Neural cell (in vitro differentiated cells): ENCODE measurements around the gene ALDOC. TPM values are rescaled to one million over a fixed set of nuclear protein-coding genes. Genes with fewer than 3 reads are reported as not detected.

Experiments
- H2AFZ ChIP-seq: fragments of 200-600, 300-800 bp; sonication (generic), shearing (Covaris generic); 2 replicates; pipeline ENCODE4 v1.6.0; 2014; ENCODE audit warnings: low read depth, mild to moderate bottlenecking, antibody characterized with exemption, low read length, moderate library complexity
- H3F3A ChIP-seq: fragments of 200-600 bp; shearing (Covaris generic); 2 replicates; pipeline ENCODE4 v1.6.1; 2016; ENCODE audit warnings: mild to moderate bottlenecking, moderate library complexity, mixed read lengths, antibody characterized with exemption, low read length; ENCODE audit not compliant: insufficient read depth, poor library complexity, severe bottlenecking
- H3K27ac ChIP-seq: fragments of 200-600, 300-800 bp; sonication (generic), shearing (Covaris generic); 2 replicates; pipeline ENCODE4 v1.5.1; 2014; ENCODE audit warnings: mild to moderate bottlenecking, low read length, moderate library complexity
- H3K27me3 ChIP-seq: fragments of 300-800, 200-600 bp; sonication (generic), shearing (Covaris generic); 2 replicates; pipeline ENCODE4 v1.6.0; 2014; ENCODE audit warnings: mild to moderate bottlenecking, low read depth, low read length, moderate library complexity; ENCODE audit not compliant: insufficient read depth
- H3K36me3 ChIP-seq: fragments of 300-800, 200-600 bp; sonication (generic), shearing (Covaris generic); 2 replicates; pipeline ENCODE4 v1.5.1; 2014; ENCODE audit warnings: mild to moderate bottlenecking, antibody characterized with exemption, low read length, moderate library complexity; ENCODE audit not compliant: insufficient read depth
- H3K4me2 ChIP-seq: fragments of 300-800, 200-600 bp; sonication (generic), shearing (Covaris generic); 2 replicates; pipeline ENCODE4 v1.6.0; 2014; ENCODE audit warnings: mild to moderate bottlenecking, low read length
- H3K4me3 ChIP-seq: fragments of 300-800, 200-600 bp; sonication (generic), shearing (Covaris generic); 2 replicates; pipeline ENCODE4 v1.5.1; 2014; ENCODE audit warnings: mild to moderate bottlenecking, low read length, moderate library complexity
- H3K79me2 ChIP-seq: fragments of 200-600 bp; shearing (Covaris generic); replicated peaks from 2 replicates; pipeline ENCODE4 v1.6.0; 2014; ENCODE audit warnings: mild to moderate bottlenecking, low read length, moderate library complexity; ENCODE audit not compliant: insufficient read depth
- H3K9ac ChIP-seq: fragments of 300-800, 200-600 bp; sonication (generic), shearing (Covaris generic); 2 replicates; pipeline ENCODE4 v1.6.1; 2016; ENCODE audit warnings: mild to moderate bottlenecking, low read length, mixed read lengths
- H3K9me2 ChIP-seq: fragments of 200-600 bp; shearing (Covaris generic); 2 replicates; pipeline ENCODE4 v1.6.1; 2016; ENCODE audit warnings: mild to moderate bottlenecking, low read length, mixed read lengths; ENCODE audit not compliant: insufficient read depth
- H3K9me3 ChIP-seq: fragments of 200-600, 300-800 bp; sonication (generic), shearing (Covaris generic); 2 replicates; pipeline ENCODE4 v1.6.1; 2016; ENCODE audit warnings: mild to moderate bottlenecking, mixed run types, low read length, moderate library complexity, mixed read lengths
- H4K20me1 ChIP-seq: fragments of 200-600 bp; shearing (Covaris generic); 2 replicates; pipeline ENCODE4 v1.6.1; 2016; ENCODE audit warnings: mild to moderate bottlenecking, mixed run types; ENCODE audit not compliant: insufficient read depth
- CTCF ChIP-seq: fragments of 450-650 bp; IDR thresholded peaks from 2 replicates; pipeline ENCODE4 v1.5.1; 2014; ENCODE audit warnings: antibody characterized with exemption, mild to moderate bottlenecking, moderate library complexity; ENCODE audit not compliant: poor library complexity, severe bottlenecking
- EP300 ChIP-seq: fragments of 450-650 bp; conservative IDR thresholded peaks from 2 replicates; pipeline ENCODE4 v1.6.1; 2014; ENCODE audit warnings: antibody characterized with exemption, mild to moderate bottlenecking, moderate library complexity; ENCODE audit not compliant: poor library complexity, severe bottlenecking
- EZH2 ChIP-seq: fragments of 200-600, 300-800 bp; shearing (Covaris generic), sonication (generic); IDR thresholded peaks from 2 replicates; pipeline ENCODE4 v1.6.1; 2014; ENCODE audit warnings: antibody characterized with exemption, low read length, borderline replicate concordance, mild to moderate bottlenecking; ENCODE audit not compliant: insufficient read depth, poor library complexity, severe bottlenecking
- MXI1 ChIP-seq: fragments of 450-650 bp; conservative IDR thresholded peaks from 2 replicates; pipeline ENCODE4 v1.6.1; 2014; ENCODE audit warnings: antibody characterized with exemption, mild to moderate bottlenecking; ENCODE audit not compliant: poor library complexity, severe bottlenecking
- POLR2AphosphoS5 ChIP-seq: IDR thresholded peaks from 2 replicates; pipeline ENCODE4 v1.6.1; 2012
- RAD21 ChIP-seq: fragments of 450-650 bp; conservative IDR thresholded peaks from 2 replicates; pipeline ENCODE4 v1.6.1; 2014; ENCODE audit warnings: antibody characterized with exemption, mild to moderate bottlenecking, moderate library complexity
- REST ChIP-seq: IDR thresholded peaks from 2 replicates; pipeline ENCODE4 v1.6.1; 2012; ENCODE audit warnings: borderline replicate concordance
- SMC3 ChIP-seq: fragments of 450-650 bp; conservative IDR thresholded peaks from 2 replicates; pipeline ENCODE4 v1.6.1; 2014; ENCODE audit warnings: antibody characterized with exemption, mild to moderate bottlenecking, moderate library complexity; ENCODE audit not compliant: poor library complexity
- TAF1 ChIP-seq: IDR thresholded peaks from 2 replicates; pipeline ENCODE4 v1.6.1; 2012; ENCODE audit warnings: low read depth
- polyA plus RNA-seq: library from polyadenylated mRNA; depleted of rRNA; stranded (reverse); fragments of >200 nt; gene quantifications from 2 replicates; pipeline ENCODE4 v1.2.3, GENCODE V29; 2014

ALDOC gene
- polyA plus RNA-seq, 1 donor from 2014 or later, result 4.0 TPM

GRCh38 chr17:28551421-28552175 is 25.1 kb downstream of the ALDOC start:
- H3F3A ChIP-seq, result no peaks in the 10 kb centered on the region
- no peaks in the 10 kb centered on the region for H3K9me2 ChIP-seq
- peak overlapping the region; percentile 76 for H2AFZ ChIP-seq
- TF ChIP-seq MXI1, result no peak
- no peak for TF ChIP-seq CTCF
- TF ChIP-seq TAF1, result peak; percentile 3
- H3K9me3 ChIP-seq, result no peaks in the 10 kb centered on the region
- peaks cover 8% of the 10 kb centered on the region for H3K79me2 ChIP-seq
- H3K27me3 ChIP-seq, result no peaks in the 10 kb centered on the region
- peak overlapping the region; percentile 90 for H3K9ac ChIP-seq
- peak overlapping the region; percentile 96 for H3K4me3 ChIP-seq
- H3K36me3 ChIP-seq, result no peaks in the 10 kb centered on the region
- peak overlapping the region; percentile 74 for H3K4me2 ChIP-seq
- peak overlapping the region; percentile 66 for H3K27ac ChIP-seq
- H4K20me1 ChIP-seq, result no peaks in the 10 kb centered on the region

- Histone ChIP-seq H3K27me3 (no peaks in the 10 kb centered on the region), H3K9me2 (no peaks in the 10 kb centered on the region), H3K4me3 (peak overlapping the region; percentile 96), H3F3A (no peaks in the 10 kb centered on the region), H3K9ac (peak overlapping the region; percentile 90), H4K20me1 (no peaks in the 10 kb centered on the region), H3K4me2 (peak overlapping the region; percentile 74), H3K36me3 (no peaks in the 10 kb centered on the region), H3K9me3 (no peaks in the 10 kb centered on the region), H2AFZ (no peak overlapping the region), H3K79me2 (peaks cover 8% of the 10 kb centered on the region), H3K27ac (no peak overlapping the region)
- TF ChIP-seq MXI1 (no peak), POLR2AphosphoS5 (no peak), EP300 (no peak), EZH2 (no peak), RAD21 (no peak), SMC3 (no peak), CTCF (no peak), REST (no peak), TAF1 (no peak)
Observed at GRCh38 chr17:28550858-28551257, 25.8 kb downstream of the ALDOC start.
